ENCODE data around the gene NRXN2.

The NRXN2 gene

GRCh38 chr11:64592234-64592615 is 130.8 kb downstream of the NRXN2 start:
- DNase-seq (ENCODE audit: low read depth in 3 of 3) = no peak

- DNase-seq (ENCODE audit: low read depth in 3 of 3) = no peak
Observed at GRCh38 chr11:64591257-64592233, 131.5 kb downstream of the NRXN2 start.

GRCh38 chr11:64590763-64591221 is 132.2 kb downstream of the NRXN2 start, which contains the start of gene SLC22A12:
Gene SLC22A12, plus strand, starts transcription at chr11:64591220. Its CDS starts 337 bp downstream, at chr11:64591557.
- no peak for DNase-seq (ENCODE audit: low read depth in 3 of 3)

- DNase-seq (ENCODE audit: low read depth in 3 of 3) = no peak
Observed at GRCh38 chr11:64588701-64589100, 134.3 kb downstream of the NRXN2 start.

- DNase-seq (ENCODE audit: low read depth in 3 of 3) = no peak
Observed at GRCh38 chr11:64586366-64586765, 136.6 kb downstream of the NRXN2 start.

GRCh38 chr11:64585150-64585549 is 137.8 kb downstream of the NRXN2 start:
- no peak for DNase-seq (ENCODE audit: low read depth in 3 of 3)

- no peak for DNase-seq (ENCODE audit: low read depth in 3 of 3)
Observed at GRCh38 chr11:64583296-64584262, 139.4 kb downstream of the NRXN2 start.

- DNase-seq (ENCODE audit: low read depth in 3 of 3) = no peak
Observed at GRCh38 chr11:64582885-64583284, 140.1 kb downstream of the NRXN2 start.

- no peak for DNase-seq (ENCODE audit: low read depth in 3 of 3)
Observed at GRCh38 chr11:64581057-64581523, 141.9 kb downstream of the NRXN2 start.

GRCh38 chr11:64580412-64580811 is 142.6 kb downstream of the NRXN2 start:
- no peak for DNase-seq (ENCODE audit: low read depth in 3 of 3)

- no peak for DNase-seq (ENCODE audit: low read depth in 3 of 3)
Observed at GRCh38 chr11:64577202-64577601, 145.8 kb downstream of the NRXN2 start.

- DNase-seq (ENCODE audit: low read depth in 3 of 3) = no peak
Observed at GRCh38 chr11:64572143-64572542, 150.9 kb downstream of the NRXN2 start.

GRCh38 chr11:64571410-64572091 is 151.4 kb downstream of the NRXN2 start:
- no peak for DNase-seq (ENCODE audit: low read depth in 3 of 3)

- DNase-seq (ENCODE audit: low read depth in 3 of 3) = no peak
Observed at GRCh38 chr11:64571050-64571409, 152.0 kb downstream of the NRXN2 start.

- no peak for DNase-seq (ENCODE audit: low read depth in 3 of 3)
Observed at GRCh38 chr11:64570341-64570740, 152.7 kb downstream of the NRXN2 start.

GRCh38 chr11:64569300-64569970 is 153.6 kb downstream of the NRXN2 start:
- no peak for DNase-seq (ENCODE audit: low read depth in 3 of 3)

GRCh38 chr11:64568584-64569140 is 154.3 kb downstream of the NRXN2 start:
- DNase-seq (ENCODE audit: low read depth in 3 of 3) = no peak

GRCh38 chr11:64568041-64568571 is 154.9 kb downstream of the NRXN2 start:
- no peak for DNase-seq (ENCODE audit: low read depth in 3 of 3)

- DNase-seq (ENCODE audit: low read depth in 3 of 3) = no peak
Observed at GRCh38 chr11:64566915-64567891, 155.8 kb downstream of the NRXN2 start.
